T-cell (primary cell): ENCODE results near the gene TTC39C. TPM values are rescaled to one million over a fixed set of nuclear protein-coding genes. Genes with fewer than 3 reads are reported as not detected.
"Not testable (repeated sequence)": the region's sequence is repeated elsewhere in the genome, so short reads cannot be mapped to it uniquely, and the experiment has no call there.

Experiments used
- ATAC-seq, 4 experiments: fragments of 200-7000 bp in 3 of 4; fragments of 150-1000 bp in 1 of 4; cut with Tn5 transposase; replicated peaks in 1 of 4; 1 replicate in 3 of 4; 2 replicates in 1 of 4; pipeline ENCODE4 v1.10.0; 2021; ENCODE audit warnings: moderate library complexity in 3 of 4, mild to moderate bottlenecking in 2 of 4, moderate number of reproducible peaks in 1 of 4
- CTCF ChIA-PET, 2 donors: fragments of 300-600 bp; sonication (Branson Sonifier 250); formaldehyde crosslinking; loops; one replicate each; lab custom pipeline; 2022; ENCODE audit warnings: antibody characterized with exemption in 2 of 2; lab: Charles Lee
- POLR2A ChIA-PET, 2 donors: fragments of 300-600 bp; sonication (Branson Sonifier 250); formaldehyde crosslinking; loops; one replicate each; lab custom pipeline; 2022; ENCODE audit warnings: antibody characterized with exemption in 2 of 2; lab: Charles Lee
- DNase-seq, 35 experiments: peaks; one replicate each; pipeline versions ENCODE4 v3.0.0 to v3.0.0-alpha.2; 2013 to 2023
- H3K27ac ChIP-seq: one replicate; pipeline ENCODE4 v1.5.1; 2013; ENCODE audit warnings: low read length
- H3K27me3 ChIP-seq, 2 experiments: replicated peaks in 1 of 2; 1 replicate in 1 of 2; 2 replicates in 1 of 2; pipeline versions ENCODE4 v1.6.1 to v1.7.0; 2013; ENCODE audit warnings: low read length in 1 of 2, mixed read lengths in 1 of 2; ENCODE audit not compliant: control insufficient read depth in 2 of 2, insufficient read depth in 2 of 2; ENCODE audit errors: extremely low read depth in 1 of 2
- H3K36me3 ChIP-seq, 2 donors: 1 replicate in 1 of 2; 2 replicates in 1 of 2; pipeline versions ENCODE4 v1.6.1 to v1.7.0; 2013; ENCODE audit warnings: low read length in 1 of 2; ENCODE audit not compliant: control insufficient read depth in 2 of 2, insufficient read depth in 1 of 2; ENCODE audit errors: extremely low read depth in 1 of 2
- H3K4me1 ChIP-seq, 2 experiments: 1 replicate in 1 of 2; 2 replicates in 1 of 2; pipeline versions ENCODE4 v1.6.1 to v1.7.0; 2013; ENCODE audit warnings: low read length in 2 of 2, mixed read lengths in 1 of 2; ENCODE audit not compliant: insufficient read depth in 2 of 2, control insufficient read depth in 1 of 2; ENCODE audit errors: extremely low read depth in 1 of 2
- H3K4me3 ChIP-seq, 2 donors: 1 replicate in 1 of 2; 2 replicates in 1 of 2; pipeline versions ENCODE4 v1.5.1 to v1.7.0; 2013; ENCODE audit warnings: mild to moderate bottlenecking in 2 of 2, low read length in 1 of 2, moderate library complexity in 1 of 2; ENCODE audit not compliant: control insufficient read depth in 1 of 2; ENCODE audit errors: extremely low read depth in 1 of 2
- H3K9me3 ChIP-seq: 2 replicates; pipeline ENCODE4 v1.7.0; 2013
- H3K27ac Mint-ChIP-seq, 2 donors: one replicate each; pipeline ENCODE4 v1.8.0; 2020 to 2021; ENCODE audit warnings: mild to moderate bottlenecking in 2 of 2, mixed read lengths in 2 of 2
- H3K27me3 Mint-ChIP-seq, 2 donors: one replicate each; pipeline ENCODE4 v1.8.0; 2021 to 2022; ENCODE audit warnings: mixed read lengths in 2 of 2
- H3K36me3 Mint-ChIP-seq: one replicate; pipeline ENCODE4 v1.8.0; 2021; ENCODE audit warnings: mixed read lengths
- H3K4me1 Mint-ChIP-seq, 3 donors: one replicate each; pipeline ENCODE4 v1.8.0; 2020 to 2022; ENCODE audit warnings: mixed read lengths in 3 of 3, mild to moderate bottlenecking in 1 of 3
- H3K4me3 Mint-ChIP-seq, 3 donors: one replicate each; pipeline ENCODE4 v1.8.0; 2020 to 2022; ENCODE audit warnings: mild to moderate bottlenecking in 3 of 3, mixed read lengths in 3 of 3, moderate library complexity in 3 of 3
- H3K9me3 Mint-ChIP-seq, 3 donors: one replicate each; pipeline ENCODE4 v1.8.0; 2020 to 2022; ENCODE audit warnings: mixed read lengths in 3 of 3
- WGBS: methylation state at CpG from one replicate; pipeline ENCODE4 v1.1.5; 2013; ENCODE audit warnings: missing lambda C conversion rate; ENCODE audit not compliant: insufficient coverage; 5-methylcytosine and 5-hydroxymethylcytosine counted together
- total RNA-seq, 35 experiments: library from RNA in 6 of 35; stranded (reverse) in 6 of 35; fragments of 120-200 nt in 1 of 35; gene quantifications; one replicate each; pipeline versions ENCODE4 v1.2.1 to v1.2.4 and lab custom pipeline; 2013 to 2026

Gene TTC39C
- total RNA-seq, 5 donors from 2014 or later (not counting 1 experiment from before 2014, with no cell fraction given): 123 to 151 (median 136) TPM

- H3K4me1 Mint-ChIP-seq: peaks cover 68 to 88% (median 87%) of the 10 kb centered on the region in 3 donors
- ATAC-seq: no peak
- Histone ChIP-seq H3K9me3 (no peaks in the 10 kb centered on the region), H3K4me1 (peaks cover 21 to 29% of the 10 kb centered on the region in 2 experiments), H3K36me3 (peaks cover 0 to 7% of the 10 kb centered on the region in 2 donors), H3K4me3 (no peak overlapping the region), H3K27me3 (no peaks in the 10 kb centered on the region), H3K27ac (peak overlapping the region; percentile 14)
- WGBS: 90% methylated on average over 1 of the region's 2 CpGs
- H3K9me3 Mint-ChIP-seq: peaks cover 0 to 5% (median 0%) of the 10 kb centered on the region in 3 donors
- ChIA-PET POLR2A (no interaction called here), CTCF (interaction anchor here in 1 of 2 donors (1.3 kb wide), 1 partner anchor 92 kb away, joined by 4 read pairs; no protein-coding TSS in a partner anchor)
- H3K36me3 Mint-ChIP-seq: peaks cover 18% of the 10 kb centered on the region
- H3K27me3 Mint-ChIP-seq: no peaks in the 10 kb centered on the region
- peak overlapping the region; percentile 13 to 47 for H3K27ac Mint-ChIP-seq
- H3K4me3 Mint-ChIP-seq: peak overlapping the region in 2 of 3 donors; percentile 4 to 45
- DNase-seq: no peak
Observed at GRCh38 chr18:24055878-24056277, 41.3 kb downstream of the TTC39C start.

GRCh38 chr18:24056506-24056905, 42.0 kb downstream of the TTC39C start:
- peaks cover 0 to 7% of the 10 kb centered on the region in 2 donors for H3K36me3 ChIP-seq
- ChIA-PET POLR2A (interaction anchor here in 1 of 2 donors (0.6 kb wide), 1 partner anchor 80 kb away, joined by 3 read pairs; no protein-coding TSS in a partner anchor), CTCF (no interaction called here)
- H3K27ac ChIP-seq: peak overlapping the region; percentile 14
- H3K27ac Mint-ChIP-seq: peak overlapping the region in 1 of 2 donors; percentile 59
- peaks cover 18 to 27% of the 10 kb centered on the region in 2 experiments for H3K4me1 ChIP-seq
- ATAC-seq (peak in 1 of 4 experiments; percentile 38), DNase-seq (no peak)
- H3K4me3 ChIP-seq: no peak overlapping the region
- peaks cover 18% of the 10 kb centered on the region for H3K36me3 Mint-ChIP-seq
- H3K4me1 Mint-ChIP-seq: peaks cover 68 to 85% (median 84%) of the 10 kb centered on the region in 3 donors
- no CpG with 5 or more reads among the region's 2 CpGs for WGBS
- no peaks in the 10 kb centered on the region for H3K27me3 ChIP-seq
- H3K9me3 ChIP-seq: no peaks in the 10 kb centered on the region
- peak overlapping the region; percentile 17 to 50 (median 45) for H3K4me3 Mint-ChIP-seq
- no peaks in the 10 kb centered on the region for H3K27me3 Mint-ChIP-seq
- peaks cover 0 to 5% (median 0%) of the 10 kb centered on the region in 3 donors for H3K9me3 Mint-ChIP-seq

- Mint-ChIP-seq H3K27me3 (no peaks in the 10 kb centered on the region), H3K27ac (no peak overlapping the region), H3K36me3 (peaks cover 16% of the 10 kb centered on the region), H3K4me3 (no peak overlapping the region), H3K9me3 (peaks cover 0 to 5% (median 0%) of the 10 kb centered on the region in 3 donors), H3K4me1 (peaks cover 69 to 87% (median 85%) of the 10 kb centered on the region in 3 donors)
- ChIA-PET POLR2A (no interaction called here), CTCF (no interaction called here)
- ATAC-seq (no peak), DNase-seq (no peak)
- no peak overlapping the region for H3K4me3 ChIP-seq
- H3K36me3 ChIP-seq: peaks cover 0 to 7% of the 10 kb centered on the region in 2 donors
- H3K9me3 ChIP-seq: no peaks in the 10 kb centered on the region
- WGBS: no CpG with 5 or more reads among the region's 1 CpG
- H3K4me1 ChIP-seq: peaks cover 17 to 25% of the 10 kb centered on the region in 2 experiments
- no peaks in the 10 kb centered on the region for H3K27me3 ChIP-seq
- H3K27ac ChIP-seq: no peak overlapping the region
Observed at GRCh38 chr18:24057804-24058203, 43.2 kb downstream of the TTC39C start.

GRCh38 chr18:24059385-24059784, 44.8 kb downstream of the TTC39C start:
- DNase-seq, H3K27ac ChIP-seq, H3K9me3 ChIP-seq, H3K4me3 ChIP-seq, H3K27me3 Mint-ChIP-seq, H3K9me3 Mint-ChIP-seq, CTCF ChIA-PET, ATAC-seq, H3K36me3 ChIP-seq, H3K27me3 ChIP-seq: not testable (repeated sequence)
- H3K4me1 ChIP-seq: peaks cover 14 to 16% of the 10 kb centered on the region in 2 experiments
- Mint-ChIP-seq H3K27ac (peak overlapping the region; percentile 16 to 19), H3K4me1 (peaks cover 66 to 86% (median 83%) of the 10 kb centered on the region in 3 donors), H3K4me3 (peak overlapping the region in 1 of 3 donors; percentile 3), H3K36me3 (peaks cover 17% of the 10 kb centered on the region)
- POLR2A ChIA-PET: interaction anchor here in 1 of 2 donors (0.7 kb wide), 1 partner anchor 21 kb away, joined by 3 read pairs; no protein-coding TSS in a partner anchor
- 100% methylated on average over 1 of the region's 4 CpGs for WGBS

- no peak overlapping the region for H3K4me3 Mint-ChIP-seq
- no peak overlapping the region for H3K4me3 ChIP-seq
- DNase-seq (no peak), ATAC-seq (no peak)
- CTCF ChIA-PET: interaction anchor here in 1 of 2 donors (1.2 kb wide), 1 partner anchor 11 kb away, joined by 3 read pairs; no protein-coding TSS in a partner anchor
- H3K36me3 Mint-ChIP-seq: peaks cover 29% of the 10 kb centered on the region
- POLR2A ChIA-PET: interaction anchor here in 1 of 2 donors (0.7 kb wide), 1 partner anchor 96 kb away, joined by 9 read pairs; no protein-coding TSS in a partner anchor
- WGBS: no CpG with 5 or more reads among the region's 2 CpGs
- H3K27ac ChIP-seq: no peak overlapping the region
- no peak overlapping the region for H3K27ac Mint-ChIP-seq
- H3K27me3 ChIP-seq: no peaks in the 10 kb centered on the region
- H3K4me1 ChIP-seq: peaks cover 7 to 19% of the 10 kb centered on the region in 2 experiments
- peaks cover 0 to 14% of the 10 kb centered on the region in 2 donors for H3K36me3 ChIP-seq
- peaks cover 66 to 86% (median 84%) of the 10 kb centered on the region in 3 donors for H3K4me1 Mint-ChIP-seq
- H3K27me3 Mint-ChIP-seq: no peaks in the 10 kb centered on the region
- no peaks in the 10 kb centered on the region for H3K9me3 ChIP-seq
- peaks cover 0 to 5% (median 0%) of the 10 kb centered on the region in 3 donors for H3K9me3 Mint-ChIP-seq
Observed at GRCh38 chr18:24060644-24061043, 46.1 kb downstream of the TTC39C start.

- peak overlapping the region in 1 of 2 donors; percentile 61 for H3K27ac Mint-ChIP-seq
- H3K4me1 ChIP-seq: peaks cover 2 to 15% of the 10 kb centered on the region in 2 experiments
- WGBS: 100% methylated on average over 1 of the region's 4 CpGs
- CTCF ChIA-PET: interaction anchor here in 1 of 2 donors (0.6 kb wide), 1 partner anchor 98 kb away, joined by 3 read pairs; no protein-coding TSS in a partner anchor
- POLR2A ChIA-PET: no interaction called here
- no peak overlapping the region for H3K4me3 ChIP-seq
- no peak overlapping the region for H3K4me3 Mint-ChIP-seq
- no peak overlapping the region for H3K27ac ChIP-seq
- DNase-seq (no peak), ATAC-seq (peak in 2 of 4 experiments; percentile 45 to 52)
- peaks cover 82 to 87% (median 83%) of the 10 kb centered on the region in 3 donors for H3K4me1 Mint-ChIP-seq
- no peaks in the 10 kb centered on the region for H3K9me3 ChIP-seq
- H3K36me3 ChIP-seq: peaks cover 0 to 30% of the 10 kb centered on the region in 2 donors
- no peaks in the 10 kb centered on the region for H3K9me3 Mint-ChIP-seq
- peaks cover 42% of the 10 kb centered on the region for H3K36me3 Mint-ChIP-seq
- H3K27me3 ChIP-seq: no peaks in the 10 kb centered on the region
- no peaks in the 10 kb centered on the region for H3K27me3 Mint-ChIP-seq
Observed at GRCh38 chr18:24063121-24063731, 48.7 kb downstream of the TTC39C start.
